Ascending aorta (tissue), 2 donors: ENCODE data around the gene RASGRF1. TPM values are rescaled to one million over a fixed set of nuclear protein-coding genes. Genes with fewer than 3 reads are reported as not detected.

ENCODE experiments used
- DNase-seq, 2 donors: peaks; one replicate each; pipeline ENCODE4 v3.0.0-alpha.2; 2019; ENCODE audit warnings: low spot score in 2 of 2
- H3K27ac ChIP-seq, 2 donors: fragments of 200-600 bp; sonication (generic); one replicate each; pipeline ENCODE4 v1.5.1; 2016 to 2017; ENCODE audit warnings: mild to moderate bottlenecking in 1 of 2
- H3K27me3 ChIP-seq: fragments of 200-600 bp; sonication (generic); one replicate; pipeline ENCODE4 v1.5.1; 2017
- H3K36me3 ChIP-seq, 2 donors: fragments of 200-600 bp; sonication (generic); one replicate each; pipeline ENCODE4 v1.5.1; 2016
- H3K4me1 ChIP-seq, 2 donors: fragments of 200-600 bp; sonication (generic); one replicate each; pipeline ENCODE4 v1.5.1; 2016 to 2017; ENCODE audit warnings: mild to moderate bottlenecking in 1 of 2
- H3K4me3 ChIP-seq, 2 donors: fragments of 200-600 bp; sonication (generic); one replicate each; pipeline ENCODE4 v1.5.1; 2016 to 2017; ENCODE audit warnings: mild to moderate bottlenecking in 1 of 2
- H3K9me3 ChIP-seq, 2 donors: fragments of 200-600 bp; sonication (generic); one replicate each; pipeline ENCODE4 v1.5.1; 2016
- CTCF ChIP-seq, 3 experiments: fragments of 200-600 bp in 2 of 3; fragments of 450-650 bp in 1 of 3; sonication (generic) in 2 of 3; IDR thresholded peaks; one replicate each; pipeline ENCODE4 v1.5.1; 2016 to 2019; ENCODE audit warnings: antibody characterized with exemption in 3 of 3, mild to moderate bottlenecking in 1 of 3, moderate library complexity in 1 of 3
- intact Hi-C: fragments of 100-400 bp; cut with DNase I; formaldehyde crosslinking; loops from one replicate; pipeline ENCODE4 v1.15.1; 2023
- total RNA-seq: library from RNA; depleted of rRNA; stranded (reverse); fragments of >200 nt; gene quantifications from one replicate; pipeline ENCODE4 v1.1.0, GENCODE V29; 2016

The RASGRF1 gene
- total RNA-seq, 1 donor from 2014 or later, result not detected

- no peak for DNase-seq
- intact Hi-C loops, result no loop called here
- Histone ChIP-seq H3K9me3 (peaks cover 0 to 8% of the 10 kb centered on the region in 2 donors), H3K36me3 (no peaks in the 10 kb centered on the region), H3K4me3 (no peak overlapping the region), H3K4me1 (no peaks in the 10 kb centered on the region), H3K27me3 (no peaks in the 10 kb centered on the region), H3K27ac (no peak overlapping the region)
- TF ChIP-seq CTCF (IDR thresholded peaks at IDR 0.05), result no peak
These were observed 40.1 kb upstream of the RASGRF1 start for GRCh38 chr15:79130535-79131130.

DNA sequence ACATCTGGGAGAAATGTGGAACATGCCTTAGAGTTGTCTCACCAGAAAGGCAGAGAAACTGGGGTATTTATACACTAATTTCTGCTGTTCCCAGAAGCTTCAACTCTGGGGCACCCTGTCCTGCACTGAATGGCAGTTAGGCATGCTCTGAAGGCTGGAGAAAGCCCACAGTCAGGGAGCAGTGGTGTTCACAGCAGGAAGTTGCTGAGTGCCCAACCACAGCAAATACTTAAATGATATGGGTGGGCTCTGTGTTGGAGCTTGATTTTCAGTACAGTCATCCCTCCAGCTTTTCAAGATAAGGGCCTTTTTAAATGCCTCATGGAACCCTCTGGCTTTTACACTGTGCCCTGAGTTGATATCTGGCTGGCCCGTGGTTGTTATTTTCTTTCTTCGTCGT lies 38.7 kb upstream of the RASGRF1 start:
- Histone ChIP-seq H3K4me3 (no peak overlapping the region), H3K27ac (no peak overlapping the region), H3K27me3 (no peaks in the 10 kb centered on the region), H3K4me1 (no peaks in the 10 kb centered on the region), H3K36me3 (no peaks in the 10 kb centered on the region), H3K9me3 (peaks cover 0 to 8% of the 10 kb centered on the region in 2 donors)
- intact Hi-C loops, result no loop called here
- DNase-seq, result no peak
- no peak for TF ChIP-seq CTCF (IDR thresholded peaks at IDR 0.05)

DNA sequence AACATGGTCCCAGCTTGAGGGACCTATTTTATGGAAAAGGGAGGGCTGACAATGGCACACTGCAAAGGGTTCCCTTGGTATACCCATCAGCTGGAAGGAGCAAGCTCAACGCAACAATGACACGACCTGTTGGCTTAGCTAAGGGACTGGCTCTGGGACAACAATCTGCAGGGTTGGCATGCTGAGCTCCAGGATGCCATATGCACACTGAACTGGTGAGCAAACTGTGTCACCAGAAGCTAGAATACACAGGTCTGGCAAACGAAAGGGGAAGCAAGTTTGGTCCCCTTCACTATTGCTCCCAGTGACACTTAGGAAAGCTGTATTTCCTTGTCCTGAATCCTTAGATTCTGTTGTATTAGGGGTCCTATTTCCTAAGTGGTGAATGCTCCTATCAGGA lies 38.0 kb upstream of the RASGRF1 start:
- TF ChIP-seq CTCF (IDR thresholded peaks at IDR 0.05), result no peak
- Histone ChIP-seq H3K27me3 (no peaks in the 10 kb centered on the region), H3K36me3 (no peaks in the 10 kb centered on the region), H3K27ac (no peak overlapping the region), H3K9me3 (peaks cover 0 to 8% of the 10 kb centered on the region in 2 donors), H3K4me3 (no peak overlapping the region), H3K4me1 (no peaks in the 10 kb centered on the region)
- no peak for DNase-seq
- intact Hi-C loops, result no loop called here

GRCh38 chr15:79124388-79124787 lies 33.8 kb upstream of the RASGRF1 start:
- no peaks in the 10 kb centered on the region for H3K9me3 ChIP-seq
- H3K27ac ChIP-seq, result no peak overlapping the region
- H3K4me1 ChIP-seq, result no peaks in the 10 kb centered on the region
- H3K27me3 ChIP-seq, result no peaks in the 10 kb centered on the region
- no peak for TF ChIP-seq CTCF (IDR thresholded peaks at IDR 0.05)
- H3K4me3 ChIP-seq, result no peak overlapping the region
- intact Hi-C loops, result no loop called here
- H3K36me3 ChIP-seq, result no peaks in the 10 kb centered on the region
- no peak for DNase-seq

DNA sequence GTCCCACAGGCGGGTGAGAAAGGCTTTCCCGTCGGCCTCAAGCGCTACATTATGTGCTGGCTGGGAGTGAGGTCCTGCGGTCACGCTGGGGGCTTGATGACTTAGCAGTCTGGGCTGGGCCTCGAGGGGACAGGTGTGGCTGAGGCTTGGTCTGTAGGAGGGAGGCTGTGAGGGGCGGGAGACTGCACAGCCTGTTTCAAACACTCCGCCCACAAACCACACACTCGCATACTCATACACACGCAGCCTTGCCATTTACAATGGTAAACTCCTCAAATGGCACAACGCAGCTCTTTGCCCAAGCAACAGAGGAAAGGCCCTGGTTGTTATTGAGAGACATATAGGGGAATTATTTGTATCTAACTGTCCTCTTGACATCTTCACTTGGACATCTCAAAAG lies 32.4 kb upstream of the RASGRF1 start:
- H3K27me3 ChIP-seq, result no peaks in the 10 kb centered on the region
- no peak overlapping the region for H3K4me3 ChIP-seq
- no peaks in the 10 kb centered on the region for H3K4me1 ChIP-seq
- no peak overlapping the region for H3K27ac ChIP-seq
- no peaks in the 10 kb centered on the region for H3K9me3 ChIP-seq
- intact Hi-C loops, result no loop called here
- no peak for DNase-seq
- no peaks in the 10 kb centered on the region for H3K36me3 ChIP-seq
- TF ChIP-seq CTCF (IDR thresholded peaks at IDR 0.05), result no peak

DNA sequence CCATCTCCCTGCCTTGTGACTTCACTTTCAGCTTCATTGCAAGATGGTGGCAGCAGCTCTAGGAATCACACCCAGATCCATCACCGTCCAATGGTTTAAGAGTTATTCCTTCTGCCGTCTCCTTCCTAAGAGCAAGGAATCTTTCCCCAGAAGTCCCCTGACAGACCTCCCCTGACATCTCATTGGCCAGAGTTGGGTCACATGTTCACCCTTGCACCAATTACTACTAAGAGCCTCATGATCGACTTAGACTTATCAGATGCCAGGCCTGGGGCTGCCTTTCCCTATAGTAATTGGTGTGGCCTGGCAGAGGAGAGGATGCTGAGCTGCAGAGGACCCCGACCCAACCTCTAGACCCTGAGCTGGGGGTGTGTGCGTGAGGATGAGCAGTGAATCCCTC lies 31.8 kb upstream of the RASGRF1 start:
- no peaks in the 10 kb centered on the region for H3K4me1 ChIP-seq
- DNase-seq, result no peak
- no peaks in the 10 kb centered on the region for H3K27me3 ChIP-seq
- no peaks in the 10 kb centered on the region for H3K9me3 ChIP-seq
- intact Hi-C loops, result no loop called here
- no peak overlapping the region for H3K27ac ChIP-seq
- TF ChIP-seq CTCF (IDR thresholded peaks at IDR 0.05), result no peak
- no peaks in the 10 kb centered on the region for H3K36me3 ChIP-seq
- H3K4me3 ChIP-seq, result no peak overlapping the region
